ENCODE results near the gene GJD2.

GJD2 gene

DNA sequence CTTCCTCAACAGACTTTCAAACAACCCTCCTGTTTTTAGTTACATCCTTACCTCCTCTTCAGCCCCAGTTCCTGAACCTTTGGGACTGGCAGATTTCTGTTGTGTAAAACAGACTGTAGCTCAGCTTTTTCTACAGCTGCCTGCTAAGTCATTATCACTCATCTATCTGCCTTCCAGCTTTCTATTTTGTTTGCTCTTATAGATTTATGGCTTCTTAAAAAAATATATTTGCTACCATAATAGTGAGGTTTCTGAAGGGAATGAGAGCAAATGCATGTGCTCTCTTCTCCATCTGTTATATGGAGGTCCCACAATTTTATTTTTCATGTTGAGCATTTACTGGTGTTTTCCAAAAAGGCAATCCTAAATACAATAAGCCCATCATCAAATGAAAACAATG lies 18.2 kb upstream of the GJD2 start:
- DNase-seq (ENCODE audit: low read depth in 2 of 2), result no peak

- no peak for DNase-seq (ENCODE audit: low read depth in 2 of 2)
These were observed 17.5 kb upstream of the GJD2 start for GRCh38 chr15:34772312-34772711.

DNA sequence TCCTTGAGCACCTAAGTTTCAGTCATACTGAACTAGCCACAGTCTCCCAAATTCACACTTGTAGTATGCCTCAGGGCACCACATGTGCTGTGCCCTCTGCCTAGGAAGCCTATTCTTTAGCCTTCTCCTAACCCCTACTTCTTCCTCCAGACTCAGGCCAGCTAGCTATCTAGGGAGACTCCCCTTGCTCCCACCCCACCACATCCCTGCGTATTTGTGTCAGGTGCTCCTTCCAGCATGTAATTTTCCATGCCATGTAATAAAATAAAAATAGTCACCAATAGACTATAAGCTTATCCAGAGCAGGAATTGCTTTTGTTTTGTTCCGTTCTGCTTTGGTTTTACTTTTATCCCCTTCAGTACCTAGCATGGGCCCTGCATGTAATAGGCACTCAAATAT lies 14.9 kb upstream of the GJD2 start:
- DNase-seq (ENCODE audit: low read depth in 2 of 2), result no peak

- DNase-seq (ENCODE audit: low read depth in 2 of 2), result no peak
These were observed 13.7 kb upstream of the GJD2 start for GRCh38 chr15:34768530-34768929.

- DNase-seq (ENCODE audit: low read depth in 2 of 2), result no peak
These were observed 10.9 kb upstream of the GJD2 start for GRCh38 chr15:34765741-34766140.

DNA sequence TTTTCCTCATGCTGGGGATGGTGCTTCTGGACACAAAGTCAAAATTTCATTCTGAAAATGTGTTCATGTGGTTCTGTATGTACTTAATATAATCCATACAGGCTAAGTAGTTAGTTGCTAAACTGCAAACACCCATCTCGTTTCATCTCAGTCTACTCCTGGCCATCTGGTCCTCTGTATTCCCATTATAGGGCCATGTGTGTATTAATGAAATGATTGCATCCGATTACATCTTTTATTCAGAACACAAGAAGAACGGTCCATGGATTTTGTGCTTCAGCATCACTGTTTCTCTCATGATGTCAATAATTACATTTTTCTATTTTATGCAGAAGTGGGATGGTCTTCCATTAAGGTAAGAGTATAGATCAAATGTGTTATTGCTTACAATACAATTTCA lies 6.1 kb upstream of the GJD2 start:
- no peak for DNase-seq (ENCODE audit: low read depth in 2 of 2)

DNA sequence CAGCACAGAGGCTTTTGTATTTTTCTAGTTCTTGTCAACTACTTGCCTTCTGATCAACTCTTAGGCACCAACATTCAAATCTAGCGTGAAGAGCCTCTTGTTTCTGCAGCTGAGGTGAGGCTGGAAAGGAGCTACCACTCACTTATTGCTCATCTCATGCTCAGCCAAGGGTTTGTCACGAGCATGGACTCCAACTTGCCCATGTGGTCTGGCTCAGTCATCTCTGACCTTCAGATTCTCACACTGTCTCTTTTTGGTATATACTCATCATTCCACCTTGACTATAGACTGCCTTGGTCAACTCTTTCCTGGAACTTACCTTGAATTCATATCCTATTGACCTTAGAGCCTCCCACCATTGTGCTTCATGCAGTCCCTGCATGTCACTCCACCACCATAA lies 5.2 kb upstream of the GJD2 start:
- DNase-seq (ENCODE audit: low read depth in 2 of 2), result no peak

DNA sequence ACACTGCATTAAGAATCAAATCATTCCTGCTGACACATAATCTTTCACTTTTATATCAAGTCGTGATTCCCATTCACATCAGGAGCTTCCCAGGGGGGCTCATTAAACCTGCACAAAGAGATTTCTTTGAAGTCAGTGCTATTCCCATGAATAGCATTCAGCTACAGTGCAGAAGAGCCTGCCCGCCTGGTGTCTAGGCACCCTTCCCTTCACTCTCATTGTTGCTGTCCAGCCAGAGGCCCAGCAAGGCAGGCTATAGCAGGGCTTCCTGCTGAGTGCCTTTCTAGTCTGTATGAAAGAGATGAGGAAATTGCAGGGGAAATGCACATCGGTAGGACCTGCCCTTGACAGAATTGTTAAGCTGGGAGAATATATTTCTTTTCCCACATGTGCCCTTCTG lies 4.5 kb upstream of the GJD2 start:
- no peak for DNase-seq (ENCODE audit: low read depth in 2 of 2)

GRCh38 chr15:34757262-34757661 lies 2.5 kb upstream of the GJD2 start:
- DNase-seq (ENCODE audit: low read depth in 2 of 2), result no peak

GRCh38 chr15:34755419-34755773 lies 598 bp upstream of the GJD2 start:
- DNase-seq (ENCODE audit: low read depth in 2 of 2), result no peak

DNA sequence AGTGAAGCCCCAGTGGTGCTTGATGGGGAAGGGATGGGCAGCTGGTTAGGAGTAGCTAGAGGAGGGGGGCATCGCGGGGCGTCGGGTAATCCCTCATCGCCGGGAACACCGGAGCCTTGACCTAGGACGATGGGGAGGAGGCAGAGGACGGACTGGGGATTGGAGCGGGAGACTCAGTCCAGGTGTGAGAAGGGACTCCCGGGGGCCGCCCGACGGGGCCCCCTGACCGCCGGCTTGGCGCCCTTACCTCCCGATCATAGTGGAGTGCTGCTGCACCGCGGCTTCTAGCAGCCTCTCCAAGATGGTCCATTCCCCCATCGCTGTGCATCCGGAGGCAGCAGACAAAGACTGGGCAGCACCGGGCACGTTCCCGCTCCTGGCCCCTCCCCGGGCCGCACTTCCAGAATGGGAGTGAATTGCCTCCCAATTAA lies 612 bp downstream of the GJD2 start:
- DNase-seq (ENCODE audit: low read depth in 2 of 2), result no peak

- no peak for DNase-seq (ENCODE audit: low read depth in 2 of 2)
These were observed 1.4 kb downstream of the GJD2 start for GRCh38 chr15:34753236-34753894.

- no peak for DNase-seq (ENCODE audit: low read depth in 2 of 2)
These were observed 5.1 kb downstream of the GJD2 start for GRCh38 chr15:34749691-34750090.

DNA sequence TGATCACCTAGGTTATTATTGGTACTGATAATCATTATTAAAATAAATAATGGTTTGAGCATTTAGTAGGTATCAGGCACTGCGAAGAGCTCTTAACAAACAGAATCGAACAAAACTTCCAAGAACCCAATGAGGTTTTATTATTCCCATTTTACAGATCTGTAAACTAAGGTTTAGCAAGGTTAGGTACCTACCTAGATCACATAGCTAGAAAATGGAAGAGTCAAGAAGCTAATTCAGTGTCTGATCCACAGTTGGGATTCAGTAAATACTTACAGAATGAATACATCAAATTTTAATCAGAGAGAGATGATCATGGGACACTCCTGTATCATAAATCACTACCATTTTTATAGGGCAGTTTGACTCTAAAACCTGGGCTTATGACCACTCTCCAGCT lies 15.5 kb downstream of the GJD2 start:
- no peak for DNase-seq (ENCODE audit: low read depth in 2 of 2)

DNA sequence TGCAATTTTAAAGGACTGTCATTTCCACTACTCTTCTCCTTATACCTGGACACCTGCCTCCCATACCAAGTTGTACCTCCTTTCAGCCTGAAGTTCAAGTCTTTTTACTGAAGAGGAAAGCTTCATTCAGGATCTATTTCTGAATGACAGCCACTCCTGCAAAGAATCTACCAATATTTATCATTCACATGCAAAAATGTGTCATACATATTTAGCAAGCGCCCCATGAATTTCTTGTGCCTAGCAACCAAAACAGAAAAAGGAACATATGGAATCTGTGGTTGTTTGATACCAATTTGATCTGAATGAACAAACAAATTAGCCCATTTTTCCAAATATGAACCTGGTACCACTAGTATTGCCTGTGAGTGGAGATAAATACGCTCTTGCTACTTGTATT lies 16.8 kb downstream of the GJD2 start:
- no peak for DNase-seq (ENCODE audit: low read depth in 2 of 2)

GRCh38 chr15:34737477-34737876 lies 17.3 kb downstream of the GJD2 start:
- no peak for DNase-seq (ENCODE audit: low read depth in 2 of 2)

DNA sequence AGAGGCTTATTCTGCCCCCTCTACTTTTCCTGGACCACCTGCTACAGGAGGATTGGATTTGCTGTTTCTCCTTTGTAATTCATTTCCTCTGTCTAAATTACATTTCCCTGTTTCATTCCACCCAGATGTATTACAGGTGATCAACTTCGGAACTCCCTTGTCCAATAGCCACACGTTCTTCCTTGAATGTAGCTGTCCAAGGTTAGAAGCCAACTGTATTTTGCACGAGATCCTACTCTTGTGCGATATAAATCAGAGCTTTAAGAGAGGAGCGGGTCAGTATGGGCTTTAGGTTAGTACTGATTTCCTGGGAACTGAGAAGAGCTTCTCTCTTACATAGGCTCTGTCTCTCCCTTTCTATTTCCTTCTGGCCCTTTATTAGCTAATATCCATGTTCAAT lies 20.5 kb downstream of the GJD2 start:
- DNase-seq (ENCODE audit: low read depth in 2 of 2), result no peak

DNA sequence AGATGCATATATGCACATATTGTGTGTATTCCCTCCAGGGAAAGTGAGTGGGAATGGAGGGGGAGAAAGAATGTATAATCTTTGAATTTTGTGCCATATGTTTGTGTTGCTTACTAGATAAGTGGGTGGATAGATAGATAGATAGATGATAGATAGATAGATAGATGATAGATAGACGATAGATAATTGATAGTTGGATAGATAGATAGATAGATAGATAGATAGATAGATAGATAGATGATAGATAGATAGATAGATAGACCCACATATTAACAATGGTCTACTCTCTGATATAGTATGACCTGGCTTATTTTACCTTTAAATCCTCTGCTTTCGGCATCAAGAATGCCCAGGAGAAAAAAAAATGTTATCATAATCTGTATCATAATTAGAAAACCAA lies 21.2 kb downstream of the GJD2 start:
- DNase-seq (ENCODE audit: low read depth in 2 of 2), result no peak

- DNase-seq (ENCODE audit: low read depth in 2 of 2), result no peak
These were observed 22.4 kb downstream of the GJD2 start for GRCh38 chr15:34732430-34732829.

DNA sequence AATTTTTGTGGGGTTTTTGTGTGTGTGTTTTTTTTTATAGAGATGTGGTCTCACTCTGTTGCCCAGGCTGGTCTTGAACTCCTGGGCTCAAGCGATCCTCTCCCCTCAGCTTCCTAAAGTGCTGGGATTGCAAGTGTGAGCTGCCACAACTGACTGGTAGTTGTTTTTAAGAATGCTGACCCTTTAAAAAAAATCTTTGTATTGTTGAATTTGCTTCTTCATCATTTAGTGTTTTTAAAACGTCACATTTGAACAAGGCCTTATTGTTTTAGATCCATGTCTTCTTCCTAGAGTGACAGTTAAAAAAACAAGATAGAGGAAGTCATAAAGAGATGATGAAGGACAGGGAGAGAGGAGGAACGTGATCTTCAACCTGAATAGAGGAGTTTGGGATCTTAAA lies 24.1 kb downstream of the GJD2 start:
- DNase-seq (ENCODE audit: low read depth in 2 of 2), result no peak

DNA sequence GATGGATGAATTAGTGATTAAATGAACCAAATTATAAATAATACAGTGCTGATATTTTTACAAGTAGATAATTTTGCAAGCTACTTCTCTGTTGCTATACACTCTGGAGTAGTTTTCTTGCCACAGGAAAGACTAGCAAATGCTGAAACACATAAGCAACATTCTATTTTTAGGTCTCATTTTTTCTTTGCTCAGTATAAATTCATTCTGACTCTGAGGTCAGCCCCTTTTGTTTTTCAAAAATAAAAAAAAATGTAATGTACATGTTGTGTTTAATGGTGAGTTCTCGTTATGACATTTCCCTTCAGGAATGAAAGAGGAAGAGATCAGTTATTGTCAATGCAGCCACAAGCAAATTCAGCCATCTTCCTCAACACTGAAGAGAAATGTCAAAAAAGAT lies 24.9 kb downstream of the GJD2 start:
- no peak for DNase-seq (ENCODE audit: low read depth in 2 of 2)

GRCh38 chr15:34729056-34729455 lies 25.7 kb downstream of the GJD2 start:
- DNase-seq (ENCODE audit: low read depth in 2 of 2), result no peak

- DNase-seq (ENCODE audit: low read depth in 2 of 2), result no peak
These were observed 28.2 kb downstream of the GJD2 start for GRCh38 chr15:34726406-34727100.

- no peak for DNase-seq (ENCODE audit: low read depth in 2 of 2)
These were observed 29.2 kb downstream of the GJD2 start for GRCh38 chr15:34725556-34725955.

All from stimulated activated CD4-positive, alpha-beta T cell treated with anti-CD3 and anti-CD28 coated beads, Interleukin-1b, Interleukin-23, amount 100 ng/mL, for 4 hours (primary cell).